GM12872 (cell line): ENCODE results near the gene SETD1B.

ENCODE experiments used
- TF ChIP-seq, protein P1 (sequence below): IDR thresholded peaks from 3 replicates; pipeline ENCODE4 v1.5.1; 2011; ENCODE audit warnings: low read depth, mild to moderate bottlenecking, low read length, moderate library complexity; ENCODE audit not compliant: insufficient read depth

The SETD1B gene

GRCh38 chr12:121839993-121840761 is 36.4 kb downstream of the SETD1B start:
- TF ChIP-seq, protein P1, sequence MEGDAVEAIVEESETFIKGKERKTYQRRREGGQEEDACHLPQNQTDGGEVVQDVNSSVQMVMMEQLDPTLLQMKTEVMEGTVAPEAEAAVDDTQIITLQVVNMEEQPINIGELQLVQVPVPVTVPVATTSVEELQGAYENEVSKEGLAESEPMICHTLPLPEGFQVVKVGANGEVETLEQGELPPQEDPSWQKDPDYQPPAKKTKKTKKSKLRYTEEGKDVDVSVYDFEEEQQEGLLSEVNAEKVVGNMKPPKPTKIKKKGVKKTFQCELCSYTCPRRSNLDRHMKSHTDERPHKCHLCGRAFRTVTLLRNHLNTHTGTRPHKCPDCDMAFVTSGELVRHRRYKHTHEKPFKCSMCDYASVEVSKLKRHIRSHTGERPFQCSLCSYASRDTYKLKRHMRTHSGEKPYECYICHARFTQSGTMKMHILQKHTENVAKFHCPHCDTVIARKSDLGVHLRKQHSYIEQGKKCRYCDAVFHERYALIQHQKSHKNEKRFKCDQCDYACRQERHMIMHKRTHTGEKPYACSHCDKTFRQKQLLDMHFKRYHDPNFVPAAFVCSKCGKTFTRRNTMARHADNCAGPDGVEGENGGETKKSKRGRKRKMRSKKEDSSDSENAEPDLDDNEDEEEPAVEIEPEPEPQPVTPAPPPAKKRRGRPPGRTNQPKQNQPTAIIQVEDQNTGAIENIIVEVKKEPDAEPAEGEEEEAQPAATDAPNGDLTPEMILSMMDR, result no peak

DNA sequence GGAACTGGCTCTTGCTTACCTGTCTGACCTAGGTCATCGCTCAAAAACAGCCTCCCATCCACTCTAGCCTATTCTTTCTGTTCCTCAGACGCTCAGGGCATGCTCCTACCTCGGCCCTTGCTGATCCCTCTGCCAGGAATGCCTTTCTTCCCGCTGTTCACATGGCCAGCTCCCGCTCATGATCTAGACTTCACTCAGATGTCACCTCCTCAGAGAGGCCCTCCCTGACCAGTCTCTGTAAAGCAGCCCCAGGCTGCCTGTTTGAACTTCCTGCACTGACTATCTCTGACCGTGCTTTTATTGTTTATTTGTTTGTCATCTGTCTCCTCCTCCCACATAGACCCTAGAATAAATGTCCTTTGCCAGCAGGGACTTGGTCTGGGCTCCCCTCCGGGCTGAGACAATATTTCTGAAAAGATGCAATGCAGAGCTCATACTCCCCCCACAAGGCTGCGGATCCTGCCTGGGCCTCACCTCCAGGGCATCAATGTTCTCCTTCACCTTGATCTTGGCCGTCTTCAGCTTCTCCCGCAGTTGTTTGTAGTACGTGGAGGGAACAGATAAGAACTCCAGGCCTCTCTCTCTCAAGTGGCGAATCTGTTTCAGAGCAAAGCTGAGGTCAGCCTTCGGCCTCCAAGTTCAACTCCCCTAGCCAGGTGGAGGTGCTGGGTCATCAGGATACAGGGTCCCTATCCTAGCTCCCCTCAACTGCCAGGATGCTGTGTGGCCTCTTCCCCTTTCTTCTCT is 39.6 kb downstream of the SETD1B start:
- TF ChIP-seq, protein P1, result no peak

GRCh38 chr12:121845701-121846100 is 41.9 kb downstream of the SETD1B start:
- TF ChIP-seq, protein P1, result no peak

DNA sequence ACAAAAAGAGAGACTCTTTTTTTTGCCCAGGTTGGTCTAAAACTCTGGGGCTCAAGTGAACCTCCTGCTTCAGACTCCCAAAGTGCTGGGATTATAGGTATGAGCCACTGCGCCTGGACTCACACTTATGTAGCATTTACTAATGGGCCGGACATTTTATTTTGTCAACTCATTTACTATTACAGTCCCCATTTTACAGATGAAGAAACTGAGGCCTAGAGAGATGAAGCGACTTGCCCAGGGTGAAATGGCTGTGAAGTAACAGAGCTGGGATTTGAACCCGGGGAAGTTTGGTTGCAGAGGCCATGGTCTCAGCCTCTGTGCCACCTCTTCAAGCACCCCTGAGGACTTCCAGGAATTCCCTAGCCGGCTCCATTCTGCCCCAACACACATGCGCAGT is 45.4 kb downstream of the SETD1B start:
- TF ChIP-seq, protein P1, result no peak

GRCh38 chr12:121849665-121850064 is 45.9 kb downstream of the SETD1B start:
- TF ChIP-seq, protein P1, result no peak

GRCh38 chr12:121857322-121858246 is 53.8 kb downstream of the SETD1B start:
- TF ChIP-seq, protein P1, result no peak

DNA sequence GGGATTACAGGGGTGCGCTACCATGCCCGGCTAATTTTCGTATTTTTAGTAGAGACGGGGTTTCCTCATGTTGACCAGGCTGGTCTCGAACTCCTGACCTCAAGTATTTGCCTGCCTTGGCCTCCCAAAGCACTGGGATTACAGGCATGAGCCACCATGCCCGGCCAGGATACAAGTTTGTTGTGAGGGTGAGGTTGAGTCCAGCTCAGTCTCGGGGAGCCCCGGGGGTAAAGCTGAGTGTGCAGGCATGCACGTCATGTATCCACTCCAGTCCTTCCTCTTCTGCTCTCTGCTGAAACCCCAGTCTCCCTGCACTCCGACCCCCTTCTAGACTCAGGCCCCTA is 54.5 kb downstream of the SETD1B start:
- TF ChIP-seq, protein P1, result no peak
